Measurements from ENCODE around the gene PRDM7. TPM values are rescaled to one million over a fixed set of nuclear protein-coding genes. Genes with fewer than 3 reads are reported as not detected.

PRDM7 gene
- total RNA-seq, 1 experiment from 2014 or later = not detected

GRCh38 chr16:90055371-90055770, 21.8 kb downstream of the PRDM7 start:
- no peaks in the 10 kb centered on the region for H3K4me1 ChIP-seq (ENCODE audit: insufficient read depth, low read length, poor library complexity, severe bottlenecking)
- BruUV-seq (replicated peaks) = no TSS peak
- POLR2A ChIA-PET (ENCODE audit: low non-redundant PET) = no interaction called here

GRCh38 chr16:90054554-90054953, 22.6 kb downstream of the PRDM7 start:
- CTCF ChIA-PET = no interaction called here
- POLR2A ChIA-PET (ENCODE audit: low non-redundant PET) = no interaction called here
- BruUV-seq (replicated peaks) = no TSS peak

More at GRCh38 chr16:90055371-90055770, 21.8 kb downstream of the PRDM7 start:
- TF ChIP-seq EZH2 (IDR thresholded peaks at IDR 0.05; ENCODE audit: borderline replicate concordance, low read depth, low read length, poor library complexity, severe bottlenecking) (no peak), CTCF (conservative IDR thresholded peaks at IDR 0.05; ENCODE audit: low read depth, low read length) (no peak)
- Histone ChIP-seq H3K36me3 (ENCODE audit: insufficient read depth, low read length, poor library complexity, severe bottlenecking) (no peaks in the 10 kb centered on the region), H3K27me3 (replicated peaks; ENCODE audit: insufficient read depth, low read depth, low read length, poor library complexity) (no peaks in the 10 kb centered on the region), H3K4me3 (ENCODE audit: low read depth, low read length, poor library complexity, severe bottlenecking) (no peak overlapping the region), H3K9me3 (ENCODE audit: low read depth, low read length, poor library complexity, severe bottlenecking) (peaks cover 12% of the 10 kb centered on the region), H3K27ac (ENCODE audit: low read depth, low read length, poor library complexity, severe bottlenecking) (no peak overlapping the region)
- CTCF ChIA-PET = no interaction called here
- intact Hi-C loops (cut with micrococcal nuclease; ENCODE audit: unreplicated experiment) = no loop called here
- no peak for DNase-seq (ENCODE audit: low spot score)

GRCh38 chr16:90053902-90054500, 23.1 kb downstream of the PRDM7 start:
- POLR2A ChIA-PET (ENCODE audit: low non-redundant PET) = no interaction called here

More at GRCh38 chr16:90054554-90054953, 22.6 kb downstream of the PRDM7 start:
- H3K27me3 ChIP-seq (replicated peaks; ENCODE audit: insufficient read depth, low read depth, low read length, poor library complexity) = no peaks in the 10 kb centered on the region
- H3K27ac ChIP-seq (ENCODE audit: low read depth, low read length, poor library complexity, severe bottlenecking) = no peak overlapping the region
- H3K4me1 ChIP-seq (ENCODE audit: insufficient read depth, low read length, poor library complexity, severe bottlenecking) = no peaks in the 10 kb centered on the region
- H3K4me3 ChIP-seq (ENCODE audit: low read depth, low read length, poor library complexity, severe bottlenecking) = no peak overlapping the region
- no peak for DNase-seq (ENCODE audit: low spot score)
- intact Hi-C loops (cut with micrococcal nuclease; ENCODE audit: unreplicated experiment) = no loop called here
- peaks cover 12% of the 10 kb centered on the region for H3K9me3 ChIP-seq (ENCODE audit: low read depth, low read length, poor library complexity, severe bottlenecking)
- no peaks in the 10 kb centered on the region for H3K36me3 ChIP-seq (ENCODE audit: insufficient read depth, low read length, poor library complexity, severe bottlenecking)
- TF ChIP-seq EZH2 (IDR thresholded peaks at IDR 0.05; ENCODE audit: borderline replicate concordance, low read depth, low read length, poor library complexity, severe bottlenecking) (no peak), CTCF (conservative IDR thresholded peaks at IDR 0.05; ENCODE audit: low read depth, low read length) (no peak)

More at GRCh38 chr16:90053902-90054500, 23.1 kb downstream of the PRDM7 start:
- Histone ChIP-seq H3K4me1 (ENCODE audit: insufficient read depth, low read length, poor library complexity, severe bottlenecking) (no peaks in the 10 kb centered on the region), H3K27ac (ENCODE audit: low read depth, low read length, poor library complexity, severe bottlenecking) (no peak overlapping the region), H3K9me3 (ENCODE audit: low read depth, low read length, poor library complexity, severe bottlenecking) (peaks cover 12% of the 10 kb centered on the region), H3K36me3 (ENCODE audit: insufficient read depth, low read length, poor library complexity, severe bottlenecking) (no peaks in the 10 kb centered on the region), H3K27me3 (replicated peaks; ENCODE audit: insufficient read depth, low read depth, low read length, poor library complexity) (no peaks in the 10 kb centered on the region), H3K4me3 (ENCODE audit: low read depth, low read length, poor library complexity, severe bottlenecking) (no peak overlapping the region)
- CTCF ChIA-PET = no interaction called here
- intact Hi-C loops (cut with micrococcal nuclease; ENCODE audit: unreplicated experiment) = no loop called here
- BruUV-seq (replicated peaks) = no TSS peak
- DNase-seq (ENCODE audit: low spot score) = no peak
- TF ChIP-seq CTCF (conservative IDR thresholded peaks at IDR 0.05; ENCODE audit: low read depth, low read length) (no peak), EZH2 (IDR thresholded peaks at IDR 0.05; ENCODE audit: borderline replicate concordance, low read depth, low read length, poor library complexity, severe bottlenecking) (no peak)

All from A673 (cell line).